ENCODE results near the gene FSTL1.

The FSTL1 gene

DNA sequence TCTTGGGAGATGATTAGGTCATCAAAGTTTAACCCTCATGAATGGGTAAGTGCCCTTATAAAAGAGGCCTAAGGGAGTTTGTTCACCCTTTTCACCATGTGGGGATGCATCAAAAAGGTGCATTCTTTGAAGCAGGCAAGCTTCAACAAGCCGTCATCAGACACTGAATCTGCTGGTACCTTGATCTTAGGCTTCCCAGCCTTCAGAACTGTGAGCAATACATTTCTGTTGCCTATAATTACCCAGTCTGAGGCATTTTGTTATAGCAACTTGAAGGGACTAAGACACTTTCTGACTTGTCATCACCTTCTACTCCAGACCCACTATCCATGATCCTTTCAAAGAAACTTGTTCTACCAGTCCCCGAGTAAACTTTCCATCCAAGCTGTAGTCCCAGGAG, 57.0 kb downstream of the FSTL1 start:
- H4K20me1 ChIP-seq (ENCODE audit: insufficient read depth, low read length), result no peaks in the 10 kb centered on the region
- H3K36me3 ChIP-seq (ENCODE audit: insufficient read depth, low read length), result no peaks in the 10 kb centered on the region
- no peak overlapping the region for H3K4me3 ChIP-seq (ENCODE audit: low read depth, low read length, poor library complexity, severe bottlenecking)
- H3K27me3 ChIP-seq (ENCODE audit: insufficient read depth, low read length), result peaks cover 10% of the 10 kb centered on the region
- no peak overlapping the region for H3K4me2 ChIP-seq (ENCODE audit: low read length)
- no peaks in the 10 kb centered on the region for H3F3A ChIP-seq (ENCODE audit: insufficient read depth, low read length)
- H3K9ac ChIP-seq (ENCODE audit: low read length), result no peak overlapping the region
- H3K9me3 ChIP-seq (ENCODE audit: low read length), result no peaks in the 10 kb centered on the region
- H3K27ac ChIP-seq (ENCODE audit: low read depth, low read length, poor library complexity, severe bottlenecking), result no peak overlapping the region
- TF ChIP-seq, protein P1, sequence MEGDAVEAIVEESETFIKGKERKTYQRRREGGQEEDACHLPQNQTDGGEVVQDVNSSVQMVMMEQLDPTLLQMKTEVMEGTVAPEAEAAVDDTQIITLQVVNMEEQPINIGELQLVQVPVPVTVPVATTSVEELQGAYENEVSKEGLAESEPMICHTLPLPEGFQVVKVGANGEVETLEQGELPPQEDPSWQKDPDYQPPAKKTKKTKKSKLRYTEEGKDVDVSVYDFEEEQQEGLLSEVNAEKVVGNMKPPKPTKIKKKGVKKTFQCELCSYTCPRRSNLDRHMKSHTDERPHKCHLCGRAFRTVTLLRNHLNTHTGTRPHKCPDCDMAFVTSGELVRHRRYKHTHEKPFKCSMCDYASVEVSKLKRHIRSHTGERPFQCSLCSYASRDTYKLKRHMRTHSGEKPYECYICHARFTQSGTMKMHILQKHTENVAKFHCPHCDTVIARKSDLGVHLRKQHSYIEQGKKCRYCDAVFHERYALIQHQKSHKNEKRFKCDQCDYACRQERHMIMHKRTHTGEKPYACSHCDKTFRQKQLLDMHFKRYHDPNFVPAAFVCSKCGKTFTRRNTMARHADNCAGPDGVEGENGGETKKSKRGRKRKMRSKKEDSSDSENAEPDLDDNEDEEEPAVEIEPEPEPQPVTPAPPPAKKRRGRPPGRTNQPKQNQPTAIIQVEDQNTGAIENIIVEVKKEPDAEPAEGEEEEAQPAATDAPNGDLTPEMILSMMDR (IDR thresholded peaks at IDR 0.05; ENCODE audit: low read length), result no peak
- TF ChIP-seq EZH2 (IDR thresholded peaks at IDR 0.05; ENCODE audit: borderline replicate concordance, low read length), result no peak
- no peaks in the 10 kb centered on the region for H3K4me1 ChIP-seq (ENCODE audit: insufficient read depth, low read length, severe bottlenecking)
- no peaks in the 10 kb centered on the region for H3K79me2 ChIP-seq (ENCODE audit: insufficient read depth, low read length)
- no peak overlapping the region for H2AFZ ChIP-seq (ENCODE audit: low read length)
- H3K9me2 ChIP-seq (ENCODE audit: low read depth, low read length), result no peaks in the 10 kb centered on the region

DNA sequence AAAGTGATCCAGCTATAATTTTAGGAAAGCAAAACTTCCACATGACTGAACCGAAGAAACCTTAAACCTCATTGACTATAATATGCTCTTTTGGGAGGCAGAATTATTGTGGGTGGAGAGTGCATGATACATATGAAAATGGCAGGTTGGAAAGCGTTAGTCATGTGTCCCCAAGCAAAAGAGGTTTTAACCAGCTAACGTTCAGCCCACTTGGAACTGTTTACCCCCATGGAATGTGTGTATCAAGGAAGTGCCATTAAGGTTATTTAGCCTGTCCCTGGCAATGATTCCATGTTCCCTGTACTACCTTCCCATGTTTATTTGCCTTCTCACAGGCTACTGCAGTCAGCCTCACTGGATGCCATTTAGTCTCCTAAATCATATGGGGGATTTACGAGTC, 57.5 kb downstream of the FSTL1 start:
- Histone ChIP-seq H3K4me1 (ENCODE audit: insufficient read depth, low read length, severe bottlenecking) (no peaks in the 10 kb centered on the region), H3K27ac (ENCODE audit: low read depth, low read length, poor library complexity, severe bottlenecking) (no peak overlapping the region), H3K9ac (ENCODE audit: low read length) (no peak overlapping the region), H3K79me2 (ENCODE audit: insufficient read depth, low read length) (no peaks in the 10 kb centered on the region), H3K4me3 (ENCODE audit: low read depth, low read length, poor library complexity, severe bottlenecking) (no peak overlapping the region), H3K27me3 (ENCODE audit: insufficient read depth, low read length) (peaks cover 10% of the 10 kb centered on the region), H2AFZ (ENCODE audit: low read length) (no peak overlapping the region), H3K4me2 (ENCODE audit: low read length) (no peak overlapping the region), H3F3A (ENCODE audit: insufficient read depth, low read length) (no peaks in the 10 kb centered on the region), H3K9me2 (ENCODE audit: low read depth, low read length) (no peaks in the 10 kb centered on the region), H3K36me3 (ENCODE audit: insufficient read depth, low read length) (no peaks in the 10 kb centered on the region), H3K9me3 (ENCODE audit: low read length) (no peaks in the 10 kb centered on the region), H4K20me1 (ENCODE audit: insufficient read depth, low read length) (no peaks in the 10 kb centered on the region)
- no peak for TF ChIP-seq EZH2 (IDR thresholded peaks at IDR 0.05; ENCODE audit: borderline replicate concordance, low read length)
- TF ChIP-seq, protein P1 (IDR thresholded peaks at IDR 0.05; ENCODE audit: low read length), result no peak

DNA sequence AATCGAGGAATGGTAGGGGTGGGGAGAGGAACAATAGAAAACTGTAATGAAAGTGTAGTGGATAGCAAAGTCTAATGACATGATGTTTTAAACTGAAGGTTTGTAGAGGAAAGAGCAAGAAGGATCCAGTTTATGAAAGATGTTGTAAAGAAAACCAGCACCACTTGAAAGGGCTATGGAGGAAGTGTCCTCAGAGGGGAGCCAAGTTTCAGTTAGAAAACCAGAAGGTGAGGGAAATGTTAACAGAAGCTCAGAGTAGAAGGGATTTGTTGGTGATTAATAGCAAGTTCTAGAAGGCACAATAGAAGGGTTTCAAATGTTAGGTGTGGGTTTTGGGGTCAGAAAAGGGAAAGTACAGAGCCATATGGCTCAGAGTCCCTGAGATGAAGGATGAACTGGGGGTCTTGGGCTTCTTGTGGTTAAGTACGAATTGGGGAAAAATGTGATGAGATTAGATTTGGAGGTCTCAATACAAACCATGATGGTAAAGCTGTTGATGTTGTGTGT, 67.8 kb downstream of the FSTL1 start:
- Histone ChIP-seq H3K36me3 (ENCODE audit: insufficient read depth, low read length) (no peaks in the 10 kb centered on the region), H3K4me2 (ENCODE audit: low read length) (no peak overlapping the region)

More for the DNA sequence above, 67.8 kb downstream of the FSTL1 start:
- no peaks in the 10 kb centered on the region for H3K79me2 ChIP-seq (ENCODE audit: insufficient read depth, low read length)
- H2AFZ ChIP-seq (ENCODE audit: low read length), result no peak overlapping the region
- no peak overlapping the region for H3K27ac ChIP-seq (ENCODE audit: low read depth, low read length, poor library complexity, severe bottlenecking)
- no peaks in the 10 kb centered on the region for H3K27me3 ChIP-seq (ENCODE audit: insufficient read depth, low read length)
- TF ChIP-seq, protein P1 (IDR thresholded peaks at IDR 0.05; ENCODE audit: low read length), result no peak
- no peak for TF ChIP-seq EZH2 (IDR thresholded peaks at IDR 0.05; ENCODE audit: borderline replicate concordance, low read length)
- H3K4me3 ChIP-seq (ENCODE audit: low read depth, low read length, poor library complexity, severe bottlenecking), result no peak overlapping the region
- H3K9me3 ChIP-seq (ENCODE audit: low read length), result no peaks in the 10 kb centered on the region
- H4K20me1 ChIP-seq (ENCODE audit: insufficient read depth, low read length), result no peaks in the 10 kb centered on the region
- H3K9ac ChIP-seq (ENCODE audit: low read length), result no peak overlapping the region
- no peaks in the 10 kb centered on the region for H3K4me1 ChIP-seq (ENCODE audit: insufficient read depth, low read length, severe bottlenecking)
- H3K9me2 ChIP-seq (ENCODE audit: low read depth, low read length), result no peaks in the 10 kb centered on the region
- H3F3A ChIP-seq (ENCODE audit: insufficient read depth, low read length), result no peaks in the 10 kb centered on the region

Data from OCI-LY1 (cell line).